ENCODE measurements around the gene YPEL2. TPM values are rescaled to one million over a fixed set of nuclear protein-coding genes. Genes with fewer than 3 reads are reported as not detected.

YPEL2 gene
- polyA plus RNA-seq, 1 of the 3 experiments (the other 2 are of a cell fraction): 3.2 TPM

DNA sequence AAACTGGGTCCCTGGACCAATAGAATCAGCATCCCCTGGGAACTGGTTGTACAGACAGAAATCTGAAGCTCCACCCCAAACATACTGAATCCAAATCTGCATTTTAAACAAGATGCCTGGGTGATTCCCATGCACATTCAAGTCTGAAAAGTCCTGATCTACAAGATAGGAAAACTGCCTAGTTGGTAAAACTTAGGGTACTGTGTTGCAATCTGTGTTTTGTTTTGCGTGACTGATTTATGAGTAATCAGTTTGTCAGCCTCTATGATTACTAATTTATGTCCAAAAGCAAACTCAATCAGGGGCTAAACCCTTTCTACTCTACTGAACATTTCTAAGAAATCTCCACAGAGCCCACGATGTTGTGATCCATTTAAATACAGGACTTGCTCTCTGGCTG lies 103.8 kb downstream of the YPEL2 start:
- ChIA-PET POLR2A (no interaction called here), CTCF (interaction anchor here (1.3 to 27.0 kb wide), 4 partner anchors 10 to 120 kb away, joined by 3 to 569 read pairs (median 195); partner anchors contain the start of gene YPEL2)
- peaks cover 4% of the 10 kb centered on the region in 2 experiments; a peak in 2 of 4 replicates for H3K4me1 ChIP-seq (ENCODE audit: control insufficient read depth in 1 of 2, insufficient read depth in 2 of 2, low read depth in 1 of 2, low read length in 1 of 2)
- H3K4me2 ChIP-seq: peak overlapping the region; percentile 55
- H3K4me3 ChIP-seq (ENCODE audit: low read depth in 2 of 2, low read length in 1 of 2): peak overlapping the region in 1 of 2 experiments; percentile 2; a peak in 1 of 4 replicates
- peaks cover 9% of the 10 kb centered on the region for H3F3A ChIP-seq (replicated peaks; ENCODE audit: insufficient read depth)
- WGBS (ENCODE audit: low lambda C conversion rate): 8% methylated on average over 2 of the region's 2 CpGs
- no peak for DNase-seq
- H3K27ac ChIP-seq (ENCODE audit: low read depth in 2 of 2, low read length in 1 of 2): peak overlapping the region in 1 of 2 experiments; percentile 83; a peak in 2 of 4 replicates
- H3K36me3 ChIP-seq (replicated peaks in 1 of 2; ENCODE audit: control insufficient read depth in 1 of 2, insufficient read depth in 2 of 2, low read length in 1 of 2): no peaks in the 10 kb centered on the region
- peak overlapping the region; percentile 23; the same call in 1 of the 2 replicates for H3K9ac ChIP-seq
- H4K20me1 ChIP-seq (ENCODE audit: insufficient read depth): no peaks in the 10 kb centered on the region
- H3K9me2 ChIP-seq: no peaks in the 10 kb centered on the region
- no peaks in the 10 kb centered on the region for H3K9me3 ChIP-seq
- H3K27me3 ChIP-seq (ENCODE audit: insufficient read depth): no peaks in the 10 kb centered on the region
- no peaks in the 10 kb centered on the region for H3K79me2 ChIP-seq (ENCODE audit: insufficient read depth)
- peak overlapping the region; percentile 71 for H2AFZ ChIP-seq (ENCODE audit: low read depth)
- TF ChIP-seq, protein P1, sequence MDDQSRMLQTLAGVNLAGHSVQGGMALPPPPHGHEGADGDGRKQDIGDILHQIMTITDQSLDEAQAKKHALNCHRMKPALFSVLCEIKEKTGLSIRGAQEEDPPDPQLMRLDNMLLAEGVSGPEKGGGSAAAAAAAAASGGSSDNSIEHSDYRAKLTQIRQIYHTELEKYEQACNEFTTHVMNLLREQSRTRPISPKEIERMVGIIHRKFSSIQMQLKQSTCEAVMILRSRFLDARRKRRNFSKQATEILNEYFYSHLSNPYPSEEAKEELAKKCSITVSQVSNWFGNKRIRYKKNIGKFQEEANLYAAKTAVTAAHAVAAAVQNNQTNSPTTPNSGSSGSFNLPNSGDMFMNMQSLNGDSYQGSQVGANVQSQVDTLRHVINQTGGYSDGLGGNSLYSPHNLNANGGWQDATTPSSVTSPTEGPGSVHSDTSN (IDR thresholded peaks at IDR 0.05): peak; percentile 92
- TF ChIP-seq MXI1 (IDR thresholded peaks at IDR 0.05; ENCODE audit: low read depth, low read length) (no peak), TAF1 (IDR thresholded peaks at IDR 0.05; ENCODE audit: borderline replicate concordance, low read depth, low read length) (no peak), ELF1 (IDR thresholded peaks at IDR 0.05) (no peak), YY1 (IDR thresholded peaks at IDR 0.05; ENCODE audit: low read depth) (no peak), FOSL2 (IDR thresholded peaks at IDR 0.05; ENCODE audit: borderline replicate concordance, low read depth) (peak; percentile 85), CHD2 (IDR thresholded peaks at IDR 0.05; ENCODE audit: low read length, partially characterized antibody) (no peak), GABPA (IDR thresholded peaks at IDR 0.05; ENCODE audit: low read depth) (0 out of 2 replicates have a peak, but pooled peaks have one; percentile 9), EP300 (IDR thresholded peaks at IDR 0.05; ENCODE audit: borderline replicate concordance in 1 of 2, low read depth in 1 of 2, low read length in 1 of 2) (peak in 1 of 2 experiments; percentile 64; a peak in 1 of 4 replicates), RFX5 (IDR thresholded peaks at IDR 0.05; ENCODE audit: low read length) (no peak), SMC3 (IDR thresholded peaks at IDR 0.05; ENCODE audit: low read depth, low read length) (no peak), NRF1 (IDR thresholded peaks at IDR 0.05; ENCODE audit: low read depth, low read length) (no peak), RXRA (IDR thresholded peaks at IDR 0.05; ENCODE audit: borderline replicate concordance, low read depth) (peak; percentile 25; the same call in 1 of the 2 replicates), NFIC (IDR thresholded peaks at IDR 0.05; ENCODE audit: borderline replicate concordance) (no peak; the same call in 1 of the 2 replicates), FOXM1 (IDR thresholded peaks at IDR 0.05; ENCODE audit: low read depth) (no peak), JUND (IDR thresholded peaks at IDR 0.05) (peak; percentile 81), MEF2A (IDR thresholded peaks at IDR 0.05; ENCODE audit: borderline replicate concordance, low read depth) (no peak; the same call in 1 of the 2 replicates), POLR2AphosphoS5 (IDR thresholded peaks at IDR 0.05; ENCODE audit: low read depth, low read length) (peak; percentile 35; the same call in 1 of the 2 replicates), RCOR1 (IDR thresholded peaks at IDR 0.05; ENCODE audit: low read length) (no peak), GATA2 (CRISPR knock-in tag; IDR thresholded peaks at IDR 0.05) (no peak), TEAD4 (IDR thresholded peaks at IDR 0.05; ENCODE audit: borderline replicate concordance, insufficient read depth) (peak; percentile 50; the same call in 1 of the 2 replicates), FOXJ3 (CRISPR knock-in tag; IDR thresholded peaks at IDR 0.05) (no peak), TCF12 (IDR thresholded peaks at IDR 0.05) (peak; percentile 85)
- TF ChIP-seq, protein P2, sequence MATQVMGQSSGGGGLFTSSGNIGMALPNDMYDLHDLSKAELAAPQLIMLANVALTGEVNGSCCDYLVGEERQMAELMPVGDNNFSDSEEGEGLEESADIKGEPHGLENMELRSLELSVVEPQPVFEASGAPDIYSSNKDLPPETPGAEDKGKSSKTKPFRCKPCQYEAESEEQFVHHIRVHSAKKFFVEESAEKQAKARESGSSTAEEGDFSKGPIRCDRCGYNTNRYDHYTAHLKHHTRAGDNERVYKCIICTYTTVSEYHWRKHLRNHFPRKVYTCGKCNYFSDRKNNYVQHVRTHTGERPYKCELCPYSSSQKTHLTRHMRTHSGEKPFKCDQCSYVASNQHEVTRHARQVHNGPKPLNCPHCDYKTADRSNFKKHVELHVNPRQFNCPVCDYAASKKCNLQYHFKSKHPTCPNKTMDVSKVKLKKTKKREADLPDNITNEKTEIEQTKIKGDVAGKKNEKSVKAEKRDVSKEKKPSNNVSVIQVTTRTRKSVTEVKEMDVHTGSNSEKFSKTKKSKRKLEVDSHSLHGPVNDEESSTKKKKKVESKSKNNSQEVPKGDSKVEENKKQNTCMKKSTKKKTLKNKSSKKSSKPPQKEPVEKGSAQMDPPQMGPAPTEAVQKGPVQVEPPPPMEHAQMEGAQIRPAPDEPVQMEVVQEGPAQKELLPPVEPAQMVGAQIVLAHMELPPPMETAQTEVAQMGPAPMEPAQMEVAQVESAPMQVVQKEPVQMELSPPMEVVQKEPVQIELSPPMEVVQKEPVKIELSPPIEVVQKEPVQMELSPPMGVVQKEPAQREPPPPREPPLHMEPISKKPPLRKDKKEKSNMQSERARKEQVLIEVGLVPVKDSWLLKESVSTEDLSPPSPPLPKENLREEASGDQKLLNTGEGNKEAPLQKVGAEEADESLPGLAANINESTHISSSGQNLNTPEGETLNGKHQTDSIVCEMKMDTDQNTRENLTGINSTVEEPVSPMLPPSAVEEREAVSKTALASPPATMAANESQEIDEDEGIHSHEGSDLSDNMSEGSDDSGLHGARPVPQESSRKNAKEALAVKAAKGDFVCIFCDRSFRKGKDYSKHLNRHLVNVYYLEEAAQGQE (IDR thresholded peaks at IDR 0.05; ENCODE audit: low read depth, low read length): no peak
- TF ChIP-seq, protein P3, sequence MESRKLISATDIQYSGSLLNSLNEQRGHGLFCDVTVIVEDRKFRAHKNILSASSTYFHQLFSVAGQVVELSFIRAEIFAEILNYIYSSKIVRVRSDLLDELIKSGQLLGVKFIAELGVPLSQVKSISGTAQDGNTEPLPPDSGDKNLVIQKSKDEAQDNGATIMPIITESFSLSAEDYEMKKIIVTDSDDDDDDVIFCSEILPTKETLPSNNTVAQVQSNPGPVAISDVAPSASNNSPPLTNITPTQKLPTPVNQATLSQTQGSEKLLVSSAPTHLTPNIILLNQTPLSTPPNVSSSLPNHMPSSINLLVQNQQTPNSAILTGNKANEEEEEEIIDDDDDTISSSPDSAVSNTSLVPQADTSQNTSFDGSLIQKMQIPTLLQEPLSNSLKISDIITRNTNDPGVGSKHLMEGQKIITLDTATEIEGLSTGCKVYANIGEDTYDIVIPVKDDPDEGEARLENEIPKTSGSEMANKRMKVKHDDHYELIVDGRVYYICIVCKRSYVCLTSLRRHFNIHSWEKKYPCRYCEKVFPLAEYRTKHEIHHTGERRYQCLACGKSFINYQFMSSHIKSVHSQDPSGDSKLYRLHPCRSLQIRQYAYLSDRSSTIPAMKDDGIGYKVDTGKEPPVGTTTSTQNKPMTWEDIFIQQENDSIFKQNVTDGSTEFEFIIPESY (IDR thresholded peaks at IDR 0.05; ENCODE audit: borderline replicate concordance, low read depth): no peak
- TF ChIP-seq, protein P4, sequence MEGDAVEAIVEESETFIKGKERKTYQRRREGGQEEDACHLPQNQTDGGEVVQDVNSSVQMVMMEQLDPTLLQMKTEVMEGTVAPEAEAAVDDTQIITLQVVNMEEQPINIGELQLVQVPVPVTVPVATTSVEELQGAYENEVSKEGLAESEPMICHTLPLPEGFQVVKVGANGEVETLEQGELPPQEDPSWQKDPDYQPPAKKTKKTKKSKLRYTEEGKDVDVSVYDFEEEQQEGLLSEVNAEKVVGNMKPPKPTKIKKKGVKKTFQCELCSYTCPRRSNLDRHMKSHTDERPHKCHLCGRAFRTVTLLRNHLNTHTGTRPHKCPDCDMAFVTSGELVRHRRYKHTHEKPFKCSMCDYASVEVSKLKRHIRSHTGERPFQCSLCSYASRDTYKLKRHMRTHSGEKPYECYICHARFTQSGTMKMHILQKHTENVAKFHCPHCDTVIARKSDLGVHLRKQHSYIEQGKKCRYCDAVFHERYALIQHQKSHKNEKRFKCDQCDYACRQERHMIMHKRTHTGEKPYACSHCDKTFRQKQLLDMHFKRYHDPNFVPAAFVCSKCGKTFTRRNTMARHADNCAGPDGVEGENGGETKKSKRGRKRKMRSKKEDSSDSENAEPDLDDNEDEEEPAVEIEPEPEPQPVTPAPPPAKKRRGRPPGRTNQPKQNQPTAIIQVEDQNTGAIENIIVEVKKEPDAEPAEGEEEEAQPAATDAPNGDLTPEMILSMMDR (IDR thresholded peaks at IDR 0.05): no peak
- TF ChIP-seq, protein P5, sequence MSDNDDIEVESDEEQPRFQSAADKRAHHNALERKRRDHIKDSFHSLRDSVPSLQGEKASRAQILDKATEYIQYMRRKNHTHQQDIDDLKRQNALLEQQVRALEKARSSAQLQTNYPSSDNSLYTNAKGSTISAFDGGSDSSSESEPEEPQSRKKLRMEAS (IDR thresholded peaks at IDR 0.05; ENCODE audit: low read depth): peak; percentile 25; the same call in 1 of the 2 replicates

Measured in SK-N-SH (cell line).